HK-2 (cell line): ENCODE data around the gene SLC23A1.

Source experiments
- DNase-seq: peaks from one replicate; pipeline ENCODE4 v3.0.0-alpha.2; 2018; ENCODE audit not compliant: unreplicated experiment

Gene SLC23A1

DNA sequence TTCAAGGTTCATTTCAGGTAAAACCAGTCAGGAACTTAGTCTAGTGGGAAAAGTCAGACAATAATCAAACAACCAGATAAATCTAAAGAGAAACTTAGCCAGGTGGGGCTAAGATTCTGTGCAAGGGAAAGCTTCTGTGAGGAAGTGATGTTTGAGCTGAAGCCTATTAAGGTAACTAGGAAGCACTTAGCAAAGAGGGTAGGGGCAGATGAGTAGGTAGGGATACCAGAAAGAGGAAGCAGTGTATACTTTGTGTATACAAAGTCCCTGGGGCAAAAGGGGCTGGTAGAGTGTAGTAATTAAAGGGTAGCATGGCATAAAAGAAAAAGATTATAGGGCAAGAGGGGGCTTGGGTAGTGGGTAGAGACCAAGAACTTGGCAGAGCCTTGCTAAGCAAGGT is 24.4 kb upstream of the SLC23A1 start:
- DNase-seq, result no peak

DNA sequence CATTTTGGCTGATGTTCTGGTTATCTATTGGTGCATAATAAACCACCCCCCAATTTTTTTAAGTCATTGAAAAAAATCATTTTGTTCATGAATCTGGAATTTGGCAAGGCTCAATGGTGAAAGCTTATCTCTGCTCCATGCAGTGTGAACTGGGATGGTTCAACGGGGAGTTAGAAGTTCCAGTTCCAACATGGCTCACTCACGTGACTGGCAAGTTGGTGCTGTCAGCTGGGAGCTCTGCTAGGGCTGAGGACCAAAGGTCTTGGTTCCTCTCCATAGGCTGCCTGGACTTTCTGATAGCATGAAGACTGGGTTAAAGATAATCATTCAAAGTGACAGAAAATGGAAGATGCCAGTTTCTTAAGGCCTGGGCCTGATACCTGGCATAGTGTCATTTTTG is 23.9 kb upstream of the SLC23A1 start:
- DNase-seq, result no peak

DNA sequence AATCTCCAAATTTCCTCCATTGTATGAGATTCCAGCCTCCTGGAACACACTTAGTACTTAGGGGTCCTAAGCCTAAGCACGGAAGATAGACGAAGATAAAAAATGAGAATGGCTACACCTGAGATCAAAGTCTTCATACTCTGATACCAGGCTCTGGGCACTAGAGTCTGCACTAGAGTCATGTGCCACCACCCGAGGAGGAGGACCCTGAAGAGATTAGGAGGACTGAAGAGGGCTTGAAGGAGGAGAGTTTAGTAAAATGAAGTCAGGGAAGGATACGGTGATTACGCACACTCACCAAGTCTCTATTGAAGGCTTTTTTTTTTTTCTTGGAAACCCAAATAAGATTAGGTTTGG is 21.4 kb upstream of the SLC23A1 start:
- DNase-seq, result no peak

DNA sequence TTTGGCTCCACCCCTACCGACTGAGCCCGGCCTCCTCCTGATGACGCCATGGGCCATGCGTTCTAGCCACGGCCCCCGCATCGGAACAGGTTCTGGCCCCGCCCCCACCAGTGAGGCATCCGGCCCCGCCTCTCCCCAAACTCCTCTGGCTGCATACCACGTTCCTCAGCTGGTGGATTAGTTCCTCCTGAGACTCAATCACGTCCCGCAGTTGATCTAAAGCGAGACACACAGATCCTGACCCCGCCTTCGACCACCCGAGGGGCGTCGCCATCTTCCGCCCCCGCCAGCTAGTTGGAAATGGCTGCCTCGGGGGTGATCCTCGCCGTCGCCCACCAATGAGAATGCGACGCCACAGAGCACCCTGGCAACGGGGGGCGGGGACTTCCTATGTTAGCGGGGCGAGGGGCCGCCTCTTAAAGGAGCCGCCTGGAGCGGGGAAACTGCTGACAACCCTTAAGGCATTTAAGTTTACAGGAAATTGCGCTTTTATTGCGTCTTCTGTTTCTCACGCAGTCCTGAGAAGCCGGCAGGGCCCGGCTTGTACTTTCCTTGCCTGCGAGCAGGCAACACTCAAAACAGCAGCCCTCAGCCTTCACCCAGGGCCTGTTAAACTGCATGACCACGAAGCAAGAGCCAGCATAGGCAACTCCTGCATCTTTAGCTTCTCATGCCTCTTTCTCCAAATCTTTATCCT is 20.8 kb upstream of the SLC23A1 start, which contains the start of gene SPATA24:
Gene SPATA24, minus strand, starts transcription at position 303 of the 697 bp plus-strand sequence. Its CDS starts 29 bp downstream, at position 274.
- peak; percentile 88 for DNase-seq

DNA sequence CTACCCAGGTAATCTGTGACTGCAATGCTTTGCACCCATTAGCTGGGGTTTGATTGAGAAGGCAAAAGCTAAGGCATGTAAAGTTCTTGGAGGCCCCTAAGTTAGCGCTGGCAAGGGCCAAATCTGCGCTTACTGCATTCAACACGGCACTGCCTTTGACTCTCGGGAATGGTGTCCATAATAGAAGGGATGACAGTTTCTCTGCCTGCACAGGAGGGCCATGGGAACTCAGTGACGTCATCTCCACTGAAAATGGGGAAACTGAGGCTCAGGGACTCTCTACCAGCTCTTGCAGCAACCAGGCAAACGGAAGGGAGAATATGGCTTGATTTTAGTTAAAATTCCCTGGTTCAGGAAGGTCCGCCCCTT is 20.3 kb upstream of the SLC23A1 start:
- no peak for DNase-seq

DNA sequence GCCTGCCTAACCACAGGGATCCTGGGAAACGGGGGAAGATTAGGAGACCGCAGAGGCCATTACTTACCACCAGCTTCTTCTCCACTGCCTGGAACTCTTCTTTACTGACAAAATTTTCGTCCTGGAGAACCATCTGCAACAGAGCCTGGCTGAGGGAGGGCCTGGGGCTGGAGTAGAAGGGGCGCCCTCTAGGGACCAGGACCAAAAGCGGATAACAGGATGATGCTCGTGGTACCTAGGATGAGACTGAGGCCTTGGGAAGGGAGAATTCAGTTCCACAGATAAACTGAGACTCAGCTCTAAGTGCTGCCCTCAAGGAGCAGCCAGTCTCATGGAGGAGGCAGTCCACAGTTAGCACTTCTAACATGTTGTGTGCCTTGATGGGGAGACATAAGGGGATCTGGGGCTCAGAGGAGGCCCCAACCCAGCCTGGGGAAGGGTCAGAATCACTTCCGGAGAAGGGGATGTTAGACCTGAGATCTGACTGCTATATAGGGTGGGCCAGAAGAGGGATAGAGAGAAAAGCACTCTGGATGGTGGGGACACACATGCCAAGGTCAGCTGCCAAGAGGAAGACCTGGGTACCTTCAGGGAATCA is 19.6 kb upstream of the SLC23A1 start:
- DNase-seq, result no peak

DNA sequence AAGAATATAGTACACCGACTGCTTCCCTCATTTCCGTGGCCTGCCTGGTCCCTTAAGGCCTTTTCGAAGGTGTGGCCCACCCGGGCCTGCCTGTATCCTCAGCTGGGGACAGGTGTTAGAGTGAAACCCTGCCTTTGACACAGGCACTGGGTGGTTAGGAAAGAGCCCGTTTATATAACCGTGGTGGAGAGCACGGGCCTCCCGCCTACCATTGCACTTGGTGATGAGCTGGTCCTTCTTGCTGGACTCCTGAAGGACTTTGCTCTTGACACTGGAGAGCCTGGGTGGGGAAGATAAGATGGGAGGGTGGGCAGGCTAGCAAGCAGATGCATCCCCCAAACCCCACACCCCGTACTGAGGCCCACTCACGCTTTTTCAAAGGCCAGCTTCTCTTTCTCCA is 18.4 kb upstream of the SLC23A1 start:
- no peak for DNase-seq

DNA sequence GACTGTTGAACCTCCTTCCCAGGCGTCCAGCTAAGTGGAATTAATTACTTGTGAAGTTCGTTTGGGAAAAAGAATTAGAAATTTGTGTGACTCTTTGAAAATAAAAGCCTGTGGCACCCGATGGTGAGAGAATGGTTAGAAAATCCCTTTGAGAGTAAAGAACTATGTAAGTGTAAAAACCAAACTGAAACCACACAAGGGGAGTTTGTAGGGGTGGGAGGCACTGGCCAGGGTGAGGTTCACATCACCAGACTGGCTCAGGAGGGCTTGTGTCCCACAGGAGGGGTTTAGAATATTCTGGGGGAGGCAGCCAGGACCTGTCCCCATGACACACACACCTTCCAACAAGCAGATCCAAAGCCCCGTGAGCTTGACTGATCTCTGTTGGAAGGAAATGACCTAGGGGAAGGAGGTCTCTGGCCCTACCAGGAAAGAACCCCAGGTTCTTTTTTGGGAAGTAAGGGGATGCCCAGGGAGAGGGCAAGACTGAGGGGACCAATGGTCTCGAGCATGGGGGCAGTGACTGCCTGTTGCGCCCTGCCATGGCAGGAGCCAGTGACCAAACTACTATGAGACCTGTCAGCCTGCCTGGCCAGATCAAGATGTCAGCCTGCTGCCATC is 16.5 kb upstream of the SLC23A1 start:
- no peak for DNase-seq

DNA sequence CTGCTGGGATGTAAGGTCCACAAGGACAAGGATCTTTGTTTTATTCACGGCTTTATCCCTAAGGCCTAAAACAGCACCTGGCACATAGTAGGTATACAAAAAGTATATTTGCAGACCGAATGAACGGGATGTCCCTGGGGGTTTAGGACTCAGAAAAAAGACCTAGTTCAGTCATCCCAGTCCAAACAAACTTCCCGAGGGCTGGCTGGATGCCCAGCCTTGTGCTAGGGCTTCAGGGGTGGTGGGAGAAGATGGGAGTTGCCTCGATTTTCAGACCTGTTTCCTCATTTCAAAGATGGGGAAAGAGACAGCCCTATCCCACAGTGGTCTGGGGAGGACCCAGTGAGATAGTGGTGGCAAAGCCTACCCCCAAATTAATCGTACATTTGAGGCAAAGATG is 14.8 kb upstream of the SLC23A1 start:
- no peak for DNase-seq

DNA sequence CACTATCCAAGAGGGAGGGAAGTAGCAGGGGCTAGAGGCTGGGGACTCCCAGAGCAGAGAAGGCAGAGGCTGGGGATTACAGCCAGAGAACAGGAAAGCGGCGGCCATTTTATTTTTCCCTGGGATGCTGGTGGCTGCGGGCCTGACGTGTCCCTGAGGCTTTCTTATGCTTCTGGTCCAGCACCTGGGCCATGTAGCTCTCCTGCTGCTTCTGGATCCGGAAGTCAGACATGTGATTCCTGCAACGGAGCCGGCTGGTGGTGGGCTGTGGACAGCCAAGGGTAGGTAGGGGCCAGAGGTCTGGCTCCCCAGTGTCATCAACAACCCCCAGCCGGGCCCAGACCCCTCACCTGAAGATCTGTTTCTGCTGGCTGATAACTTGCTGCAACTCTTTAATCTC is 13.6 kb upstream of the SLC23A1 start:
- no peak for DNase-seq

DNA sequence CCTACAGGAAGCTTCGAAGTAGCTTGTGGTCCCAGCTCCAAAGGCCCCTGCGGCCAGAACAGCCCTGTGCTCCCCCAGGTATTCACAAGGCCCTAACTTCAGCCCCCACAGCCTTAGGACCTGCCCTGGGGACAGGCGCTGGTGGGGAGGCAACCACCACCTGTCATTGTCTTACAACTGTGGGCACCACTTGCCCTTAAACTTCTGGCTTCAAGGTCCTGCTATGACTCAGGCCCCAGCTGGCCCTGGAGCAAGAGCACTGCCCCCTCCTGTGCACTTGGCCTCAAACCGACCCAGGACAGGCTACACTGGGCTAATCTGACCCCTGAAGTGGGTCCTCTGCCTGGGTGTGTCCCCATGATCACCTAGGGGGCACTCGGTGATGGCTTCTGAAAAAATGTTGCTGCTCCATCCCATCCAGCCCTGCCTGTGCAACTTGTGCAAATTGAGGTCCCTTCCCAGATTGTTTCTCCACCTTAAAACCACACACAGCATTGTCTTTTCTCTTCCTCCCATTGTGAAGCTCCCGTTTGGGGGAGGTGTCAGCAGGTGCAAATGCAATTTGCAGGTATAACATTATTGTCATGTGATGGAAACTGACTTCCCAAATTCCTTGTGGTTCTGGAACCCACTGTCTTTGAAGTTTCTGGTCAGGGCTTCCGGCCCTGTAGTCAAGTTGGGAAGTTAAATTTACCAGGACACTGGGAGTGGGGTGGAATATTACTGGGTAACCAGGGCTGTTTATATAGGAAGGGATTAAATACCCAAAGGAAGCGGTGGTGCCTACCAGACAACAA is 12.9 kb upstream of the SLC23A1 start:
- DNase-seq, result no peak

DNA sequence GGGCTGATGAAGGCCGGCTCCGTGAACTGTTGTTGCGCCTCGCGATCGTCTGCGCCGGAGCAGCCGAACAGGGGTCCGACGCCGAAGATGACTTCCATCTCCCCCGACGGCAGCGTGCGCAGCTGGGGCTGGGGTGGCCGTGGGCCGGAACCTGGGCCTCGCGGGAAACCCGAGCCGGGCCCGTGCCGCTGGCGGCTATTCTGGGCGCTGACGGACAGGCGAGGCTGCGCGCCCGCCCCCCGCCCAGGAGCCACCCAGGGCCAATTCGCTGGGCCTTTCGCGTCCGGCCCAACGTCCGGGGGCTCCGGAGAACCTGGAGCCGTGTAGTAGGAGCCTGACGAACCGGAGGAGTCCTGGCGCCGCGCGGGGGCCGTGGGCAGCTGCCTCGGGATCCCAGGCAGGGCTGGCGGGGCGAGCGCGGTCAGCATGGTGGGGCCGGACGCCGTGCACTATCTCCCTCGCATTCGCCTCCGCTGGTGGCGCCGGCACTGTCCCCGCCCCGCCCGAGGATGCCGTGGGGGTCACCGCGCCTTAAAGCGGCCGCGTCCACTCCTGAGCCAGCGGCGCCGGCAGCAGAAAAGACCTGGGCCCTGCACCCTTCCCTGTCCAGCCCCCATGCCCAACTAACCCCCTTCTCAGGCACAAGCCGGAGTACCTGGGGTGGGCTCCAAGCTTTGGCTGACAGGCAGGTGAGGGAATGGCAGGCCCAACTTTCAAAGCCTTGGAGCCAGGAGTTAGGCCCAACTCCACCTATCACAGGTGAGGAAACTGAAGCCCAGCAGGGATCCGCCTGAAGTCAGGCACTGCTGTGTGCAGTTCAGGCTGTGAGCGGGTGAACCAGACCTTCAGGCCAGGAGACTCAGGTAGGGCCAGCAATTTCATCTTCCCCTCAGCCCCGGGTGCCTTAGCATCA is 11.8 kb upstream of the SLC23A1 start, which contains the start of gene PROB1:
Gene PROB1, minus strand, starts transcription at position 451 of the 913 bp plus-strand sequence. Its CDS starts 23 bp downstream, at position 428.
- DNase-seq, result no peak

DNA sequence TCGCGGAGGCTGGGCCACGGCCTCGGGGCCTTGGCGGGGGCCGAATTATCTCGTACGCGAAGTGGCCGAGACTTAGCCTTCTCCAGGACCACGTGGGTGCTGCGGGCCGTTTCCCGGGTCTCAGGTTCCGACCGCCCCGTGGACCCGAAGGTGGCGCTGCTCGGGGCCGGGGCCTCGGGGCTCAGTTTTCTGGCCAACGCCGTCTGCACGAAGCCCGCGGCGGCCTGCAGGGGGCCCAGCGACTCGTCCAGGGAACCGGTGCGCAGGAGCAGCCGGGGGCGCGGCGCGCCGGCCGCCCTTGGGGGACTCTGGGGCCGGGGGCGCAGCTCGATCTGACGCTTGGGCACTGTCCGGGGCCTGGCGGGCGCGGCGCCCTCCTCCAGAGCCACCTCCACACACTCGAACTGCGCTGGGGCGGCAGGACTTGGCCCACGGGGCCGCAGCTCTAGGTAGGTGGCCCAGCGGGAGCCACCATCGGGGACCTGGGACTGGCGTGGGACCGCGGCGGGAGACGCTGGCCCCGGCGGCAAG is 11.1 kb upstream of the SLC23A1 start:
- DNase-seq, result no peak

DNA sequence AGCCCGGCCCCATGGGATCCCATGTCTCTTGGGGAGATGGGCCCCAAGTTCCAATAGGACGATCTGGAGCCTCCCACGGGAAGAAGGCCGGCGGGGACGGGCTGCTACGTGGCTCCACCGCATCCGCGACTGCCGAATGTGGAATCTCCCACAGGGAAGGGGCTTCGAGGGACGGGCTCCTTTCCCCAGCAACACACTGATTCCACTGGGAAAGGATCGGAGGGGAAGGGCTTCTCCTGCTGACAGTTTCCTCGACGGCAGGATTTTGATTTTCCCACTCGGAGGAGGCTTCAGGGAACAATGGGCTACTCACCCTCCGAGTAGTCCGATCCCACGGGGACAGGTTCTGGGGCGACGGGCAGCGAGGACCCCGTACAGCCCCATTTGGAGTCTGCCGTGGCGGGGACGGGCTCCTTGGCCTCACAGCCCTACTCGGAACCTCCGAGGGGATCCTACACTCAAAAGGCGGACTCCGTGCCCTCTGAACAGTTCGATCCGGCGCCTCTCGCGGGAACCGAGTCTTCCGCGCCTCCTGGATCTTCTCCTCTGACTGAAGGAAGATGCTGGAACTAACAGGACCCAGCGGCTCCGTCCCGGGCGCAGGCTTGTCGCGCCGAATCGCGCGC is 10.5 kb upstream of the SLC23A1 start:
- no peak for DNase-seq

DNA sequence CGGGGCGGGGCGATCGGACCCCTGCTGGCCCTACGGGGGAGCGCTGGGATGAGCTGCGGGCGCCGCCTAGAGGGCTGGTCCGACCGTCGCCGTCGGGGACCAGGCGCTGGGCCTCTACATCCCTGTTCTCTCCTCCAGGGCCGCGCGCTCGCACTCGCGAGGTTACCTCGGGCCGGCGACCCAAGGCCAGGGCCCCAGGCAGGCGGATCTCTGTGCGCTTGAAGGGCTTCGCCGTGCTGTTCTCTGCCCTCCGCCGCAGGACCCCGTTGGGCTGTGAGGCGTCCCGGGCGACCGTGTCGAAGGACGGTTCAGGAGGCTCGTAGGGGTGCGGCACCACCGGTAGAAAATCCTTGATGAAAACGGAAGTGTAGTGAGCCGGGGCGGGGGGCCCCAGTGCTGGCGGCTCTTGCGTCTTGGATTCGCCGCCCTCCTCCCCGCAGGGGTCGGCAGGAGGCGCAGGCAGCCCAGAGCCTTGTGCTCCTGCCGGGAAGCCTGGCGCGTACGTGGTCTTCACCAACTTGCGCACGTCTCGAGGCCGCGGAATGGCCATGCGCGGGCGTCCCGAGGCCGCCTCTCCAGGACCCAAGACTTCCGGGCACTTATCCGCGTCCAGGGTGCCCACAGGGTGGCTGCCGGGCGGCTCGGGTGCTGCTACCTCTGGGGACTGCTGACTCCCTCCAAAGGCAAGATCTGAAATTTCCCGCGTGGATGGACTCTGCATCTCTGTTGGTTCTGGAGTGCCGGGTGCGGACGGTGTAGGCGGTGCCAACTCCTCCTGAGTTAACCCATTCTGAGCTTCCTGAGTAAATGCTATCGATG is 9.8 kb upstream of the SLC23A1 start:
- no peak for DNase-seq

DNA sequence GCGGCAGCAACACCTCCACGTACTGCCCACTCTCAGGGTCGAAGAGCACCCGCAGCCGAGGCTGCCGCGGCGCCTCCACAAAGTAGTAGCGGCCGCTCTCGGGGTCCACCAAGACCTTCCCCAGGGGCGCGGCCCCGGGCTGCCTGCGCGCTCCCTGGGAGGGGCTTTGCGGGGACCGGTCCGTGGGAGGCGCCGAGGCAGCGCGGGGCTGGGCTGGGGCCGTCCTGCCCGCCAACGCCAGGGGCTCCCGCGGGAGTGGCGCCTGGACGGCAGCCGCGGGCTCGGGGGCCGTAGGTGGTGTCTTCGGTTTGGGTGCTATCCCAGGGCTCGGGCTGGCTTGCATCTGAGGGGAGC is 9.2 kb upstream of the SLC23A1 start:
- no peak for DNase-seq

DNA sequence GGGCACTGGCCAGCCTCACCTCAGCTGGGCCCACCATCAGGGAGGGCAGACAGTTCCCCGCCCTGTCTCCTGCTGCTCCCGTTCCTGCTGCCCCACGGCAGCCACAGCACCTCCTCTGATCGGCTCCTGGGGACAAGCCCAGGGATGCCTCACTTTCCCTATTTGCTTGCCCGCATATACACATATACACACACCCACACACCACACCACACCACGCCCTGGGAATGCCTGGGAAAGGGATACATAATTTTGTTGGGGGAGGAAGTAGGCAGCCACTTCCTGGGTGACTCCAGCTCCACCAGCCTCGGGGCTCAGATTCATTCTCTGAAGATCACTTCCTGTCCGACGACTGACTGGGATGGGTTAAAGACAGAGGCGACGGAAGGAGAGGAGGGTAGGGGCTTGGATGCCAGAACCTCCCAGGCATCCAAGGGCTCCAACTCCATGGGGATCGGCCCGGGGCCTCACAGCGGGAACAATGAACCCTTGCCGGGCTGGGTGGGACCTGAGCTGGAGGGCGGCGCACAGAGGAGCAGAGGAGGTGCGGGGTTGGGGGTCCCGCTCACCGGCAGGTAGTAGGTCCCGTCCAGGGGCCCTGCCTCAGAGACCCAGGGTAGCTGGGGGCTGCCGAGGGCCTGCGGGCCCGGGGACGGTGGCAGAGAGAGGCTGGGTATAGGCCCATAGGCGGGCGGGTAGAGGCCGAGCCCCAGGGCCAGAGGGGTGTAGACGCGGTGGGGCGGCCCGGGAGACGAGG is 8.7 kb upstream of the SLC23A1 start:
- no peak for DNase-seq

DNA sequence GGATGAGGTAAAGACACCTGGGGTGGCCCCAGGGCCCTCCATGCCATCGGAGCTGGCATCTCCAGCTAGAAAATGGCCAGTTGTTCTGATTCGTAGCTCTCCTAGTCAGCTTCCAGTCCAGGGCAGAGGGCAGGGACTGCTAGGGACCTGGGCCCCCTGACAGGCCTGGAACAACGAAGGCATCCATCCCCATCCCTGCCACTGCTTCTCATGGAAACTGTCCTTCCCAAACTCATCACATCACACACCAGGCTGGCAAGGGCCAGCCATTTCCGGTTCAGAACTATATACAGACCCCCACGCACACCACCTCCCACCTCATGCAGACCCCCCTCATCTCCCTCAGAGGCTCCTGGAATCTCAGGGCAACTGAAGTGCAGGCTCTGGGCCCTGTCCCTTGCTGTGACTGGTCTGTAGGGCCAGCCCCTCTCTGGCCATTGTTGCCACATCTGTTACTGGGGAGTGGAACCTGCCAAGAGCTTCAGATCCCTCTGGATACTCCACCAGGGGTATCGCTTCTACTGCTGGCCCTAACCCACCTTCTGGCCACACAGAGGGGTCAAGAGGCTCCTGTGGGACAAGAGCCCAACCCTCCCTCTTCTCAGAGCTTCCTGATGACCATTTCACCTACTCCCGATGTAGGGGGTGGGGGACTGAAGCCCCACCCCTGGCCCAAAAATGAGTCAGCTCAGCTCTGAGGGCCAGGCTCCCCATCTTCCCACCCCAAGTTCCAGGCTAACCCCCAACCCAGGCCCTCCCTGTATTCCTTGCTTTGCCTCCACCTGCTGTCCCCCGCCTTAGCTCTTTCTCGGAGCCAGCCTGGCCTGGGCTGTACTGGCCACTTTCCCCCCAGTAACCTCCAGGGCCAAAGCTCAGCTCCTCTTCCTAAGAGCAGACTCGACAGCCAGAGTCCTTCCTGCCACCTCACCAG is 7.8 kb upstream of the SLC23A1 start:
- no peak for DNase-seq
